ENCODE results near the gene CD180. TPM values are rescaled to one million over a fixed set of nuclear protein-coding genes. Genes with fewer than 3 reads are reported as not detected.
A peak's percentile ranks its signal among the peaks of the same experiment; 100 is the strongest.

CD180 gene
- total RNA-seq, 1 experiment from 2014 or later, result not detected

DNA sequence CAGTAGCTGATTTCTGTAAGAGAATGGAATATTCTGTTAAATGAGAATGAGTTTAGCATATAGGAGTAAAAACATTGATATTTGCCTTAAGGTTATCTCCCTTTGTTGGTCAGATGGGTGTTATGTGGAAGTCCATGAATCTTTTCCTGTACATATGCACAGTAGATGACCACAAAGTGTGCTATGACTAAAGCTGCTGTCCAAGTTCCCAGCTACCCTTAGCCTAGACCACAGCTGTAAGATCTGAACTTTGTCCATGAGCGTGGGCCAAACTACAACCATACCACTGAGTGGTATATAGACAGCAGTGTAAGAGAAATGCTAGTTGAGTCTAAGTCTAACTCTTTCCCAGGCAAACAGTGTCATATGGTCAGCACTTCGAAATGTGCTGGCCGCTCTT lies 48.8 kb downstream of the CD180 start:
- DNase-seq, result no peak
- H3K4me1 ChIP-seq, result no peaks in the 10 kb centered on the region
- no peaks in the 10 kb centered on the region; the same call in 1 of the 2 replicates for H3K36me3 ChIP-seq
- no peaks in the 10 kb centered on the region for H3K9me3 ChIP-seq (replicated peaks)
- H3K4me3 ChIP-seq, result no peak overlapping the region
- no peaks in the 10 kb centered on the region for H3K27me3 ChIP-seq
- no peak overlapping the region for H3K27ac ChIP-seq

DNA sequence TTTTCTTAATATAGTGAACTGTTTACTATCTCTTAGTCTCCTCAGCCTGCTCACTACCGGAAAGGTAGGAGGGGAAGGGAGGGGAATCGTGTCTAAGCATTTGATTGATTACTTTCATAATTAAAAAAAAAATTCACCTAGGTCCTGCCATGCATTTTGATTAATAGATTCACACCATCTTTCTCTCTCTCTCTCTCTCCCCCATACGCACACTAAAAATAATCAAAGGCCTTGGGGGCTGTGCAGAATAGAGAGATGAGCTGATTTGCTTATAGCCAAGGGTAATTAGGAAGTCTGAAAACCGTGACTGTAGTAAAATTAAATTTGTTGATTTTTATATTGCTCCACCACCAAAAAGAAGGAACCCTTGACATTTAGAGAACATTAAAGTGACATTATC lies 49.6 kb downstream of the CD180 start:
- H3K4me3 ChIP-seq, result no peak overlapping the region
- no peaks in the 10 kb centered on the region for H3K27me3 ChIP-seq
- no peaks in the 10 kb centered on the region for H3K9me3 ChIP-seq (replicated peaks)

DNA sequence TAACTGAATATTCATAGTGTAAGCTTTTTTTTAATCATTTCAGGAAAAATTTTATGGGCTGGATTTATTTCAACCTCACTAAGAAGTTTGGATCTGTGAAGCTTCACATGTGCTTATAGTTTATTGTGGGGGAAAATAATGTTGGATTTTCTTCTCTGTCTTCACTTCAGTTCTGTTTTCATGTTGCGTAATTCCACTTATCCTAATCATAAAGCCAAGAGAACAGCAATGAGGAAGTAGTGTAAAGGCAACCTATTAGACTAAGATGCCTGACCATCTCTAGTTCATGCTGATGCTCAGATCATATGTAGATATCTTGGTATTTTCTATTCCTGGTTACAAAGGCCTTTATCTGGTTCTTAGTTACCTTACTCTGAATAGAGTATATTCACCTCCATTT lies 50.0 kb downstream of the CD180 start:
- Histone ChIP-seq H3K9me3 (replicated peaks) (no peaks in the 10 kb centered on the region), H3K27ac (no peak overlapping the region), H3K27me3 (no peaks in the 10 kb centered on the region), H3K36me3 (no peaks in the 10 kb centered on the region; the same call in 1 of the 2 replicates), H3K4me3 (no peak overlapping the region), H3K4me1 (no peaks in the 10 kb centered on the region)
- DNase-seq, result no peak

More for the DNA sequence above, 49.6 kb downstream of the CD180 start:
- H3K36me3 ChIP-seq, result no peaks in the 10 kb centered on the region; the same call in 1 of the 2 replicates
- no peak for DNase-seq
- no peaks in the 10 kb centered on the region for H3K4me1 ChIP-seq
- H3K27ac ChIP-seq, result no peak overlapping the region

DNA sequence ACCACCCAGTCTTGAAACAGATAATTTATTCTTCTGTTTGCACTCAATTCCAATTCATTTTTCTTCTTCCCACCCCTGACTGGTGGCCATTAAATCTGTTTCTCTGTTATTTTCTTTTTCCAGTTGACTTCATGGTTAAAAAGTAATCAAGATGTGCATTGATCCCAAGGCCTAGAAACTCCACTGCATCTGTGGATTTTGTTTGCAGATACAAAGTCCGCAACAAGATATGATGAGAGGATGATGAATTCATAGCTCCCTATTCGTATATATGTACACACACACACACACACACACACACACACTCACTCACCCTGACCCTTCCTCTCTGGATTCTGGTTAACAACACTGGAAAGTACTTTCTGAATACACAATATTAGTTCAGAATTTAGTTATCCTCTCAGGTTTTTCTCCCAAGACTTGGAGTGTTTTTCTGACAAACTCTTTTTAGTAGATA lies 52.4 kb downstream of the CD180 start:
- H3K4me1 ChIP-seq, result no peaks in the 10 kb centered on the region; the same call in 1 of the 2 replicates
- no peak overlapping the region for H3K4me3 ChIP-seq
- DNase-seq, result no peak
- no peak overlapping the region for H3K27ac ChIP-seq
- H3K9me3 ChIP-seq (replicated peaks), result no peaks in the 10 kb centered on the region
- H3K27me3 ChIP-seq, result no peaks in the 10 kb centered on the region
- no peaks in the 10 kb centered on the region; the same call in 1 of the 2 replicates for H3K36me3 ChIP-seq

DNA sequence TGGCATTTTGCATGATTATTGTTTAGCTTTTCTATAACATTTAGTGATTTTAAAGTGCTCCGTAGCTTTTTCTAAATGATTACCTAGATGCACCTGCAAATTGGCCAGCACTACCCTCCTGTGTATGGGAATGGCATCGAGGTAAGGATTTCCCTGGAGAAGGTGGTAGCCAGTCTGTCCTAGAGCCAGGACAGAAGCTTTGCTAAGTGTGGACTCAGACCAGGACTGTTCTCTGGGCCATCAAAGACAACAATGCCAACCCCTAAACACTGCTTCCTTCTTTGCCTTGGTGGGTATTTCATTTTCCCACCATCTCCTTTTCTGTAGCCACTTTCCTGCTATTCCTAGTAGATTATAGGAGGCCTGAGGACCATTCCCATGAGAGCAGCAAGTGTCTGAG lies 53.0 kb downstream of the CD180 start:
- DNase-seq, result no peak
- Histone ChIP-seq H3K27ac (no peak overlapping the region), H3K9me3 (replicated peaks) (no peaks in the 10 kb centered on the region), H3K27me3 (no peaks in the 10 kb centered on the region), H3K4me3 (no peak overlapping the region), H3K4me1 (no peaks in the 10 kb centered on the region; the same call in 1 of the 2 replicates), H3K36me3 (no peaks in the 10 kb centered on the region; the same call in 1 of the 2 replicates)

GRCh38 chr5:67142816-67143215 lies 53.8 kb downstream of the CD180 start:
- no peaks in the 10 kb centered on the region; the same call in 1 of the 2 replicates for H3K4me1 ChIP-seq
- no peak for DNase-seq
- no peaks in the 10 kb centered on the region for H3K27me3 ChIP-seq
- H3K9me3 ChIP-seq (replicated peaks), result no peaks in the 10 kb centered on the region
- H3K27ac ChIP-seq, result no peak overlapping the region
- H3K4me3 ChIP-seq, result no peak overlapping the region
- no peaks in the 10 kb centered on the region; the same call in 1 of the 2 replicates for H3K36me3 ChIP-seq

GRCh38 chr5:67141644-67142043 lies 55.0 kb downstream of the CD180 start:
- Histone ChIP-seq H3K4me3 (no peak overlapping the region), H3K36me3 (no peaks in the 10 kb centered on the region; the same call in 1 of the 2 replicates), H3K27ac (no peak overlapping the region), H3K27me3 (no peaks in the 10 kb centered on the region), H3K9me3 (replicated peaks) (no peaks in the 10 kb centered on the region), H3K4me1 (no peaks in the 10 kb centered on the region; the same call in 1 of the 2 replicates)
- DNase-seq, result no peak

DNA sequence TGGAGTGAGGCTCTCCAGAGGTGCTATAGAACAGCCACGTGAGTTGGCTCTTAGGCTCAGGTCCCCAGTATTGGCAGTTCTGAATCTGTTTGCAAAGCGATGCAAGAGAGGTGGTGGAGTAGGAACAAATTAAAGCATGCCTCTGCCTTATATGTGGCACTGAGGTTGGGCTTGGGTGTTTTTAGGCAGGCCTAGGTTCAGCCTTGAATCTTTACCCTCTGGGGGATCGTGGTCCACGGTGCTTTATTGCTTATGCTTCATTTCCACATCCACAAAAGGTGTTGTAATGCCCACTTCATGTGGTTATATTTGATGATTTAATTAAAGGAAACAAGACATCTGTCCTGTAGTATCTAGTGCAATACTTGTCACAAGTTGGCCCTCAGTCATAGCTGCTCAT lies 56.2 kb downstream of the CD180 start:
- H3K4me1 ChIP-seq, result no peaks in the 10 kb centered on the region; the same call in 1 of the 2 replicates
- no peak overlapping the region for H3K27ac ChIP-seq
- no peaks in the 10 kb centered on the region for H3K27me3 ChIP-seq
- no peak overlapping the region for H3K4me3 ChIP-seq
- DNase-seq, result no peak
- no peaks in the 10 kb centered on the region; the same call in 1 of the 2 replicates for H3K36me3 ChIP-seq
- H3K9me3 ChIP-seq (replicated peaks), result no peaks in the 10 kb centered on the region

DNA sequence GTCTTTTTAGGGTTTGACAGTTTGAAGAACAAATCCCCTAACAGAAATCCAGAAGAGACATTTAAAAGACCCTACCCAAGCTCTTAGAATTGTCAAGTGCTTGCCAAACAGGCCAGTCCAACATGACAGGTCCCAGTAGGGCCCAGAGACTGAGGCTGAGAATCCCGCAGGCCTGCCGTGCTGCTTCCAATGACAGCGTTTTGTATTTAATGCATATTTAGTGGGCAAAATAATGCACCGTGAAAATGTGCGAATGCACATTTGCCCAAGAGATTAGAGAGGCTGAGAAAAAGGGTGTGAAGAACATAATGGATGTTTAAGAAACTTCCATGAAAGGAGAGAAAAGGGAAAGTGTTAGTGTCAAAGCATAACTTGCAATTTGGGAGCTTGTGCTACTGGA lies 57.6 kb downstream of the CD180 start:
- peak in 1 of 2 experiments; percentile 12 for DNase-seq
- H3K36me3 ChIP-seq, result no peaks in the 10 kb centered on the region
- no peaks in the 10 kb centered on the region; the same call in 1 of the 2 replicates for H3K4me1 ChIP-seq
- H3K9me3 ChIP-seq (replicated peaks), result no peaks in the 10 kb centered on the region
- no peak overlapping the region for H3K4me3 ChIP-seq
- H3K27me3 ChIP-seq, result no peaks in the 10 kb centered on the region
- H3K27ac ChIP-seq, result no peak overlapping the region

DNA sequence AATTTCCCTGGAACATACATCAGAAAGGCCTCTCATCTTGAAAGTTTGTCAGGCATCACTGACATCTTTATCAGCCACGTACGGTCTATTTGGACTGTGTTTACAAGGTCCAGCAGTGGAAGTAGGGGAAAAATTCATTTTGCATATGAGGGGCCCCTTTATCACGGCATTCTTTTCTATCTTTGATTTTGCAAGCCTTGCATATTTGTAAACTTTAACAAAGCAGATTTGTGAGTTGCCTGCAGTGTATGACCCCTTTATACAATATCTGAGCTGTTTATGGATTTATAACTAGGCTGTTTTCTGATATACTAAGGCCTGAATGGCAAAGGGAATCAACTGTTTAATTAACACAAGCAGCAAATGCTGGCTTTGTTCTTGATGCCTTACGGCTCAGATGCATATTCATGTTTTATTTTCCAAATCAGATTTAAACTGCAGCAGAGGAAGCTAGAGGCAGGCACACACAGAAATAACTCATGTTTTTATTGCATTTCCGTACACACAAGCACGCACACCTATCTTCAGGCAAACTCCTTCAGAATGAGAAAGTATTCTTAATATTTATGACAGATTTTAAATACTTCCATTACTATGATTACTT lies 61.1 kb downstream of the CD180 start:
- Histone ChIP-seq H3K4me3 (no peak overlapping the region), H3K27me3 (no peaks in the 10 kb centered on the region), H3K36me3 (no peaks in the 10 kb centered on the region), H3K27ac (no peak overlapping the region), H3K9me3 (replicated peaks) (no peaks in the 10 kb centered on the region), H3K4me1 (no peaks in the 10 kb centered on the region; the same call in 1 of the 2 replicates)
- DNase-seq, result no peak

DNA sequence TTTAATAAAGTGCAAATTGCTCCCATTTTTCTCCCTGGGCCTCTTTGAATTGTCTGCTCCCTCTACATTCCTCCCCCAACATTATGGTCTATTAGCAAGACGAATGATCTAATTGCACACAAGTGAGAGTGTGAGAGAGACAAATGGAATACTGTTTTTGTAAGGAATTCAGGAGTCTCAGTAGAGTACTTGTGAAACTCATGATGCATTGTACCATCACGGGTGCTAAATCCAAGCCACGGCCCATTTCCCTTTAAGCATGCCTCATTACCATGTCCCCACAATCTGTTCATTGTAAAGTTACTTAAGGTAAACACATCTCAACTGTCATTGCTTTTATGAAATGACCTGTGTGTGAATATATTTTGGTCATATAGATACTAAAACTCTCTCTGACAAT lies 62.8 kb downstream of the CD180 start:
- no peak overlapping the region for H3K4me3 ChIP-seq
- H3K27me3 ChIP-seq, result no peaks in the 10 kb centered on the region
- no peaks in the 10 kb centered on the region for H3K4me1 ChIP-seq
- no peak overlapping the region for H3K27ac ChIP-seq
- H3K9me3 ChIP-seq (replicated peaks), result no peaks in the 10 kb centered on the region
- no peak for DNase-seq
- no peaks in the 10 kb centered on the region for H3K36me3 ChIP-seq

- no peaks in the 10 kb centered on the region for H3K27me3 ChIP-seq
- H3K36me3 ChIP-seq, result no peaks in the 10 kb centered on the region
- no peak for DNase-seq
- no peak overlapping the region for H3K4me3 ChIP-seq
- H3K9me3 ChIP-seq (replicated peaks), result no peaks in the 10 kb centered on the region
- no peaks in the 10 kb centered on the region for H3K4me1 ChIP-seq
- H3K27ac ChIP-seq, result no peak overlapping the region
Measured at GRCh38 chr5:67133217-67133616, 63.4 kb downstream of the CD180 start.

- Histone ChIP-seq H3K9me3 (replicated peaks) (no peaks in the 10 kb centered on the region), H3K4me1 (no peaks in the 10 kb centered on the region), H3K27me3 (no peaks in the 10 kb centered on the region)
Measured at GRCh38 chr5:67129768-67130167, 66.8 kb downstream of the CD180 start.

More at GRCh38 chr5:67129768-67130167, 66.8 kb downstream of the CD180 start:
- no peak overlapping the region for H3K27ac ChIP-seq
- no peak overlapping the region for H3K4me3 ChIP-seq
- DNase-seq, result no peak
- no peaks in the 10 kb centered on the region for H3K36me3 ChIP-seq

Measured in SJCRH30 (cell line).